Neuronal stem cell (in vitro differentiated cells): Measurements from ENCODE around the gene ARID5A.

ENCODE experiments used
- DNase-seq: peaks from one replicate; pipeline ENCODE4 v3.0.0-alpha.2; 2013; ENCODE audit warnings: low spot score
- H2AFZ ChIP-seq: one replicate; pipeline ENCODE4 v1.6.1; 2013; ENCODE audit warnings: mild to moderate bottlenecking, low read length, inconsistent platforms
- H2AK5ac ChIP-seq: 2 replicates; pipeline ENCODE4 v1.6.1; 2013; ENCODE audit warnings: low read depth, mild to moderate bottlenecking, inconsistent platforms, low read length, moderate library complexity, mixed read lengths
- H2BK120ac ChIP-seq: 2 replicates; pipeline ENCODE4 v1.6.1; 2013; ENCODE audit warnings: low read depth, mild to moderate bottlenecking, inconsistent platforms, low read length, moderate library complexity, mixed read lengths
- H2BK12ac ChIP-seq: one replicate; pipeline ENCODE4 v1.6.1; 2013; ENCODE audit warnings: low read length, inconsistent platforms
- H2BK15ac ChIP-seq: 2 replicates; pipeline ENCODE4 v1.6.1; 2013; ENCODE audit warnings: mild to moderate bottlenecking, low read length, inconsistent platforms, mixed read lengths
- H2BK5ac ChIP-seq: one replicate; pipeline ENCODE4 v1.6.1; 2013; ENCODE audit warnings: inconsistent platforms, mild to moderate bottlenecking, low read length, moderate library complexity
- H3K14ac ChIP-seq: one replicate; pipeline ENCODE4 v1.6.1; 2013; ENCODE audit warnings: low read length, inconsistent platforms
- H3K18ac ChIP-seq: 2 replicates; pipeline ENCODE4 v1.6.1; 2013; ENCODE audit warnings: low read length, inconsistent platforms
- H3K23ac ChIP-seq: 2 replicates; pipeline ENCODE4 v1.6.1; 2013; ENCODE audit warnings: low read depth, mild to moderate bottlenecking, mixed read lengths, low read length, inconsistent platforms; ENCODE audit not compliant: poor library complexity
- H3K27ac ChIP-seq: replicated peaks from 3 replicates; pipeline ENCODE4 v1.5.1; 2013; ENCODE audit warnings: low read length, inconsistent platforms
- H3K27me3 ChIP-seq, 3 experiments: 2 replicates each; pipeline ENCODE4 v1.6.1; 2013; ENCODE audit warnings: low read length in 3 of 3, mild to moderate bottlenecking in 2 of 3, inconsistent platforms in 1 of 3, low read depth in 1 of 3, mixed read lengths in 1 of 3, moderate library complexity in 1 of 3; ENCODE audit not compliant: control insufficient read depth in 3 of 3, insufficient read depth in 3 of 3
- H3K36me3 ChIP-seq, 2 donors: replicated peaks in 1 of 2; 2 replicates each; pipeline ENCODE4 v1.6.1; 2013; ENCODE audit warnings: low read length in 2 of 2; ENCODE audit not compliant: control insufficient read depth in 2 of 2, insufficient read depth in 2 of 2
- H3K4ac ChIP-seq: 2 replicates; pipeline ENCODE4 v1.6.1; 2013; ENCODE audit warnings: inconsistent platforms, mild to moderate bottlenecking, low read length, moderate library complexity
- H3K4me1 ChIP-seq, 2 donors: 1 replicate in 1 of 2; 2 replicates in 1 of 2; pipeline ENCODE4 v1.6.1; 2013; ENCODE audit warnings: low read length in 2 of 2, low read depth in 1 of 2; ENCODE audit not compliant: control insufficient read depth in 2 of 2, insufficient read depth in 1 of 2
- H3K4me2 ChIP-seq: one replicate; pipeline ENCODE4 v1.6.1; 2013; ENCODE audit warnings: mild to moderate bottlenecking, low read length, inconsistent platforms; ENCODE audit not compliant: insufficient read depth, poor library complexity, severe bottlenecking
- H3K4me3 ChIP-seq, 2 donors: 2 replicates each; pipeline ENCODE4 v1.5.1; 2013; ENCODE audit warnings: low read length in 2 of 2, mild to moderate bottlenecking in 2 of 2, inconsistent platforms in 1 of 2, moderate library complexity in 1 of 2
- H3K79me1 ChIP-seq: one replicate; pipeline ENCODE4 v1.6.1; 2013; ENCODE audit warnings: low read depth, mild to moderate bottlenecking, inconsistent platforms, low read length, moderate library complexity
- H3K9ac ChIP-seq: one replicate; pipeline ENCODE4 v1.6.1; 2013; ENCODE audit warnings: mild to moderate bottlenecking, low read depth, low read length, inconsistent platforms; ENCODE audit not compliant: poor library complexity
- H3K9me3 ChIP-seq, 2 donors: replicated peaks in 1 of 2; 2 replicates each; pipeline versions ENCODE3 to v1.6.1; 2013; ENCODE audit warnings: low read length in 2 of 2, mild to moderate bottlenecking in 2 of 2, inconsistent platforms in 1 of 2, low read depth in 1 of 2, mixed read lengths in 1 of 2, moderate library complexity in 1 of 2; ENCODE audit not compliant: control insufficient read depth in 2 of 2, insufficient read depth in 1 of 2
- H4K8ac ChIP-seq: one replicate; pipeline ENCODE4 v1.6.1; 2013; ENCODE audit warnings: low read depth, mild to moderate bottlenecking, inconsistent platforms, low read length, moderate library complexity
- H4K91ac ChIP-seq: one replicate; pipeline ENCODE4 v1.6.1; 2013; ENCODE audit warnings: low read length, low read depth, mild to moderate bottlenecking, inconsistent platforms; ENCODE audit not compliant: poor library complexity
- WGBS, 2 donors: extraction: QIAGEN DNeasy Blood & Tissue Kit; methylation state at CpG; one replicate each; pipeline ENCODE4 v1.1.7; 2013; ENCODE audit warnings: missing lambda C conversion rate in 2 of 2, mixed read lengths in 1 of 2; ENCODE audit not compliant: insufficient read length in 2 of 2, insufficient replicate concordance in 1 of 2; ENCODE audit errors: extremely low coverage in 2 of 2; 5-methylcytosine and 5-hydroxymethylcytosine counted together

The ARID5A gene

DNA sequence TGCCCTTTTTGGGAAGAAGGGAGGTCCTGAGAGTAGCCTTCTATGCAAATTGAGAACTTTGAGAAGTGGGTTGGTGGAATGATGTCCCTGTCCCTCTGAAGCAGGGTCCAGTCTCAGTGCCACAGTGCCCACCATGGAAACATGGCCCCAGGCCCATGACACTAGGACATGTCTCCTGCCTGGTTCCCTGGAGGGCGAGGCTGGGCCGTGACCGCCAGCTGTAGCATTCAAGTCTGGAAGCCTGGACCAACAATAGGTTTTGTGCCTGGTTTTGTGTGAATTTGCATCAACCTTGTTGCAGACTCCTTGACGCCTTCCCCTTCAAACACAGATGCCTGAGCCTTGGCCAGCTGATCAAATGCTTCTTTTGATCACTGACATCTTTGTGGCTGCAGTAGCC, 27.5 kb downstream of the ARID5A start:
- no peak overlapping the region for H2BK5ac ChIP-seq
- no peak overlapping the region for H2BK15ac ChIP-seq
- H3K4ac ChIP-seq = no peak overlapping the region
- H2AFZ ChIP-seq = no peak overlapping the region
- H4K8ac ChIP-seq = no peak overlapping the region
- no peak overlapping the region for H3K18ac ChIP-seq
- DNase-seq = no peak
- H3K9ac ChIP-seq = no peak overlapping the region
- H3K4me2 ChIP-seq = no peak overlapping the region
- H3K14ac ChIP-seq = no peak overlapping the region
- no peak overlapping the region for H3K4me3 ChIP-seq
- no CpG with 5 or more reads among the region's 4 CpGs for WGBS, 2 donors
- no peak overlapping the region for H2AK5ac ChIP-seq
- no peak overlapping the region for H4K91ac ChIP-seq
- H3K27me3 ChIP-seq = no peaks in the 10 kb centered on the region
- H3K27ac ChIP-seq = no peak overlapping the region
- no peak overlapping the region for H2BK120ac ChIP-seq
- H3K23ac ChIP-seq = no peak overlapping the region
- peaks cover 0 to 4% of the 10 kb centered on the region in 2 donors for H3K4me1 ChIP-seq
- H2BK12ac ChIP-seq = no peak overlapping the region
- H3K79me1 ChIP-seq = no peaks in the 10 kb centered on the region
- no peaks in the 10 kb centered on the region for H3K9me3 ChIP-seq
- H3K36me3 ChIP-seq = no peaks in the 10 kb centered on the region

DNA sequence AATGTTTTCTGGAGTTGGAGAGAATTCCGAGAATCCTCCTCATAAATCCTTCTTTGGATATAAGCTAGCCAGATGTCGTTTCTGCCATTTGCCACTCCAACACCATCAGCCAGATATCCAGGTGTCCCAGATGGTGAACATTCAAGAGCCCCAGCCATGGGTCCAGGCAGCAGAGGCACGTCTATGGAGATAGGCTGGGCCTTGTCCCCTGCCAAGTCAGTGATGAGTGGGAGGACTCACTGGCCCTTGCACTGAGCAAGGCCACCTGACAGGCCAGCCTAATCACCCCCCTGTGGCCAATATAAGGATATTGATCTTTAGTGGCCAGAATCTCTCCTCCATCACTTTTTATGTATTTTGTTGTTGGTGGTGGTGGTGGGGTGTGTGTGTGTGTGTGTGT, 28.0 kb downstream of the ARID5A start:
- no peak overlapping the region for H3K14ac ChIP-seq
- H3K4me3 ChIP-seq = no peak overlapping the region
- no peak overlapping the region for H3K9ac ChIP-seq
- H3K27me3 ChIP-seq = no peaks in the 10 kb centered on the region
- H3K4me1 ChIP-seq = peaks cover 0 to 4% of the 10 kb centered on the region in 2 donors
- H3K18ac ChIP-seq = no peak overlapping the region
- no peak overlapping the region for H3K4ac ChIP-seq
- H2AK5ac ChIP-seq = no peak overlapping the region
- no peak overlapping the region for H2BK5ac ChIP-seq
- no CpG with 5 or more reads among the region's 3 CpGs for WGBS, 2 donors
- no peak overlapping the region for H4K91ac ChIP-seq
- H2BK12ac ChIP-seq = no peak overlapping the region
- H4K8ac ChIP-seq = no peak overlapping the region
- H2BK120ac ChIP-seq = no peak overlapping the region
- no peak overlapping the region for H3K27ac ChIP-seq
- H3K9me3 ChIP-seq = no peaks in the 10 kb centered on the region
- no peaks in the 10 kb centered on the region for H3K79me1 ChIP-seq
- H3K23ac ChIP-seq = no peak overlapping the region
- no peaks in the 10 kb centered on the region for H3K36me3 ChIP-seq
- H2BK15ac ChIP-seq = no peak overlapping the region
- no peak overlapping the region for H3K4me2 ChIP-seq
- H2AFZ ChIP-seq = no peak overlapping the region
- no peak for DNase-seq

- H3K4me2 ChIP-seq = no peak overlapping the region
These were observed 28.6 kb downstream of the ARID5A start for GRCh38 chr2:96565111-96565510.

GRCh38 chr2:96568094-96568493, 31.5 kb downstream of the ARID5A start:
- Histone ChIP-seq H4K8ac (no peak overlapping the region), H3K18ac (no peak overlapping the region), H3K79me1 (no peaks in the 10 kb centered on the region), H3K4me3 (no peak overlapping the region), H2AK5ac (no peak overlapping the region), H2BK15ac (no peak overlapping the region), H3K27me3 (no peaks in the 10 kb centered on the region), H3K23ac (no peak overlapping the region), H3K14ac (no peak overlapping the region), H4K91ac (no peak overlapping the region), H2AFZ (no peak overlapping the region), H3K36me3 (no peaks in the 10 kb centered on the region), H3K9ac (no peak overlapping the region), H3K27ac (no peak overlapping the region), H3K4ac (no peak overlapping the region), H2BK5ac (no peak overlapping the region), H3K4me1 (peaks cover 0 to 4% of the 10 kb centered on the region in 2 donors), H2BK120ac (no peak overlapping the region), H3K4me2 (no peak overlapping the region), H3K9me3 (no peaks in the 10 kb centered on the region), H2BK12ac (no peak overlapping the region)
- no peak for DNase-seq
- WGBS, 2 donors = no CpG with 5 or more reads among the region's 3 CpGs

More at GRCh38 chr2:96565111-96565510, 28.6 kb downstream of the ARID5A start:
- Histone ChIP-seq H3K36me3 (no peaks in the 10 kb centered on the region), H3K27me3 (no peaks in the 10 kb centered on the region), H3K9me3 (no peaks in the 10 kb centered on the region), H3K4ac (no peak overlapping the region), H3K14ac (no peak overlapping the region), H2BK120ac (no peak overlapping the region), H2BK15ac (no peak overlapping the region), H3K23ac (no peak overlapping the region), H4K8ac (no peak overlapping the region), H3K4me1 (peaks cover 0 to 4% of the 10 kb centered on the region in 2 donors), H2BK5ac (no peak overlapping the region), H4K91ac (no peak overlapping the region), H2BK12ac (no peak overlapping the region), H2AFZ (no peak overlapping the region), H3K4me3 (no peak overlapping the region), H3K9ac (no peak overlapping the region), H3K18ac (no peak overlapping the region), H2AK5ac (no peak overlapping the region), H3K27ac (no peak overlapping the region), H3K79me1 (no peaks in the 10 kb centered on the region)
- WGBS, 2 donors = no CpG with 5 or more reads among the region's 5 CpGs
- DNase-seq = no peak
